Duodenal mucosa (tissue), 2 donors: Measurements from ENCODE around the gene GPX4.
"Not testable (repeated sequence)": the region's sequence is repeated elsewhere in the genome, so short reads cannot be mapped to it uniquely, and the experiment has no call there.

Experiments used
- H3K27ac ChIP-seq: one replicate; pipeline ENCODE4 v1.7.0; 2013; ENCODE audit warnings: low read depth, low read length
- H3K27me3 ChIP-seq, 2 donors: one replicate each; pipeline ENCODE4 v1.7.0; 2013; ENCODE audit warnings: low read length in 2 of 2, control low read depth in 1 of 2; ENCODE audit not compliant: insufficient read depth in 2 of 2, control insufficient read depth in 1 of 2
- H3K36me3 ChIP-seq, 2 donors: one replicate each; pipeline ENCODE4 v1.7.0; 2013; ENCODE audit warnings: low read length in 2 of 2, control low read depth in 1 of 2; ENCODE audit not compliant: insufficient read depth in 2 of 2, control insufficient read depth in 1 of 2
- H3K4me1 ChIP-seq, 2 donors: one replicate each; pipeline ENCODE4 v1.7.0; 2013; ENCODE audit warnings: low read length in 2 of 2, control low read depth in 1 of 2; ENCODE audit not compliant: insufficient read depth in 2 of 2, control insufficient read depth in 1 of 2
- H3K4me3 ChIP-seq, 2 donors: one replicate each; pipeline ENCODE4 v1.7.0; 2013; ENCODE audit warnings: low read length in 2 of 2, low read depth in 1 of 2
- H3K9ac ChIP-seq, 2 donors: one replicate each; pipeline ENCODE4 v1.7.0; 2013; ENCODE audit warnings: low read length in 2 of 2, low read depth in 1 of 2
- H3K9me3 ChIP-seq, 2 donors: one replicate each; pipeline ENCODE4 v1.7.0; 2013; ENCODE audit warnings: low read length in 2 of 2, control low read depth in 1 of 2; ENCODE audit not compliant: control insufficient read depth in 1 of 2

The GPX4 gene

GRCh38 chr19:1110809-1111640 lies 7.2 kb downstream of the GPX4 start:
- no peaks in the 10 kb centered on the region for H3K9me3 ChIP-seq
- H3K36me3 ChIP-seq: peaks cover 13 to 52% of the 10 kb centered on the region in 2 donors
- H3K27ac ChIP-seq: no peak overlapping the region
- H3K4me1 ChIP-seq: peaks cover 26% of the 10 kb centered on the region in 2 donors
- H3K9ac ChIP-seq: no peak overlapping the region
- H3K4me3 ChIP-seq: no peak overlapping the region
- no peaks in the 10 kb centered on the region for H3K27me3 ChIP-seq

GRCh38 chr19:1111641-1112267 lies 8.0 kb downstream of the GPX4 start:
- H3K27ac ChIP-seq: no peak overlapping the region
- H3K36me3 ChIP-seq: peaks cover 16 to 51% of the 10 kb centered on the region in 2 donors

GRCh38 chr19:1112268-1113029 lies 8.7 kb downstream of the GPX4 start:
- Histone ChIP-seq H3K27ac (peak overlapping the region; percentile 3), H3K36me3 (peaks cover 19 to 55% of the 10 kb centered on the region in 2 donors), H3K9ac (peak overlapping the region in 1 of 2 donors; percentile 12)

More at GRCh38 chr19:1111641-1112267, 8.0 kb downstream of the GPX4 start:
- Histone ChIP-seq H3K9me3 (no peaks in the 10 kb centered on the region), H3K9ac (no peak overlapping the region), H3K27me3 (no peaks in the 10 kb centered on the region), H3K4me1 (peaks cover 19 to 23% of the 10 kb centered on the region in 2 donors), H3K4me3 (no peak overlapping the region)

GRCh38 chr19:1113030-1113985 lies 9.5 kb downstream of the GPX4 start:
- Histone ChIP-seq H3K27ac (peak overlapping the region; percentile 50), H3K9ac (peak overlapping the region; percentile 12 to 39), H3K36me3 (peaks cover 19 to 61% of the 10 kb centered on the region in 2 donors), H3K9me3 (no peaks in the 10 kb centered on the region), H3K4me3 (peak overlapping the region in 1 of 2 donors; percentile 40), H3K4me1 (peaks cover 17 to 18% of the 10 kb centered on the region in 2 donors), H3K27me3 (no peaks in the 10 kb centered on the region)

More at GRCh38 chr19:1112268-1113029, 8.7 kb downstream of the GPX4 start:
- Histone ChIP-seq H3K27me3 (no peaks in the 10 kb centered on the region), H3K4me3 (no peak overlapping the region), H3K9me3 (no peaks in the 10 kb centered on the region), H3K4me1 (peaks cover 17 to 18% of the 10 kb centered on the region in 2 donors)

- no peak overlapping the region for H3K27ac ChIP-seq
- no peaks in the 10 kb centered on the region for H3K9me3 ChIP-seq
- no peak overlapping the region for H3K4me3 ChIP-seq
- peaks cover 19 to 62% of the 10 kb centered on the region in 2 donors for H3K36me3 ChIP-seq
- H3K4me1 ChIP-seq: peaks cover 17 to 18% of the 10 kb centered on the region in 2 donors
- H3K9ac ChIP-seq: peak overlapping the region in 1 of 2 donors; percentile 39
- no peaks in the 10 kb centered on the region for H3K27me3 ChIP-seq
Observed at GRCh38 chr19:1113986-1114483, 10.2 kb downstream of the GPX4 start.

GRCh38 chr19:1114728-1115127 lies 10.9 kb downstream of the GPX4 start:
- H3K9me3 ChIP-seq: not testable (repeated sequence)

GRCh38 chr19:1115646-1116420 lies 12.0 kb downstream of the GPX4 start:
- no peak overlapping the region for H3K4me3 ChIP-seq
- no peaks in the 10 kb centered on the region for H3K27me3 ChIP-seq
- peaks cover 17 to 18% of the 10 kb centered on the region in 2 donors for H3K4me1 ChIP-seq
- no peak overlapping the region for H3K27ac ChIP-seq
- no peaks in the 10 kb centered on the region for H3K9me3 ChIP-seq
- no peak overlapping the region for H3K9ac ChIP-seq
- peaks cover 25 to 64% of the 10 kb centered on the region in 2 donors for H3K36me3 ChIP-seq

More at GRCh38 chr19:1114728-1115127, 10.9 kb downstream of the GPX4 start:
- H3K4me3 ChIP-seq, H3K27ac ChIP-seq, H3K9ac ChIP-seq, H3K27me3 ChIP-seq: not testable (repeated sequence)
- Histone ChIP-seq H3K36me3 (peaks cover 19 to 64% of the 10 kb centered on the region in 2 donors), H3K4me1 (peaks cover 17 to 18% of the 10 kb centered on the region in 2 donors)

GRCh38 chr19:1116726-1117581 lies 13.2 kb downstream of the GPX4 start:
- Histone ChIP-seq H3K4me3 (no peak overlapping the region), H3K27me3 (no peaks in the 10 kb centered on the region), H3K4me1 (peaks cover 17 to 18% of the 10 kb centered on the region in 2 donors), H3K9ac (no peak overlapping the region), H3K36me3 (peaks cover 32 to 71% of the 10 kb centered on the region in 2 donors), H3K9me3 (no peaks in the 10 kb centered on the region), H3K27ac (no peak overlapping the region)
